HepG2 (cell line): ENCODE data around the gene ENPP1.

Experiments used
- CBX1 ChIP-seq: IDR thresholded peaks from one replicate; pipeline ENCODE4 v1.6.1; 2016; ENCODE audit warnings: antibody characterized with exemption, low read depth
- POLR2A ChIP-seq, 2 experiments: IDR thresholded peaks; 2 replicates each; pipeline ENCODE4 v1.6.1; 2011; ENCODE audit warnings: low read depth in 2 of 2, low read length in 2 of 2, mild to moderate bottlenecking in 1 of 2, moderate library complexity in 1 of 2; ENCODE audit not compliant: insufficient read depth in 1 of 2
- TF ChIP-seq, protein P1 (sequence below): sonication (generic); formaldehyde crosslinking; IDR thresholded peaks from 2 replicates; pipeline ENCODE4 v1.5.0; 2020; ENCODE audit warnings: mild to moderate bottlenecking, missing genetic modification reagents, moderate library complexity

DNA sequence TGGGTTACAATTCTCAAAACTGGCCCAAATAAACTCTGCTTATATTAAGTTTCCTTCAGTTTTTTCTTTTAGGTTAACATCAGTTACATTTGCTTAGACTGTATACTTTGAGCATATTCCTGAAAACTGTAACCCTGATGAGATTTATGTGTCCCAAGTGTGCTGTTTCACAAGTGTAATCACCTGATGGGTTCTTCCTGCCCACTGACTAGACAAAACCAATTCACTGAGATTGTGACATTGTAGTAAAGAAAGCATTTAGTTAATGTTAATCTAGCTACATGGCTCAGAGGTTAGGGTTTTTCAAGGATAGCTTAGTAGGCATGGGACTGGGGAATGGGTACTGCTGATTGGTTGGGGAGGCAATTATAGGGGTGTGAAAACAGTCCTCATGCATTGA is 89.8 kb downstream of the ENPP1 start:
- TF ChIP-seq, protein P1, sequence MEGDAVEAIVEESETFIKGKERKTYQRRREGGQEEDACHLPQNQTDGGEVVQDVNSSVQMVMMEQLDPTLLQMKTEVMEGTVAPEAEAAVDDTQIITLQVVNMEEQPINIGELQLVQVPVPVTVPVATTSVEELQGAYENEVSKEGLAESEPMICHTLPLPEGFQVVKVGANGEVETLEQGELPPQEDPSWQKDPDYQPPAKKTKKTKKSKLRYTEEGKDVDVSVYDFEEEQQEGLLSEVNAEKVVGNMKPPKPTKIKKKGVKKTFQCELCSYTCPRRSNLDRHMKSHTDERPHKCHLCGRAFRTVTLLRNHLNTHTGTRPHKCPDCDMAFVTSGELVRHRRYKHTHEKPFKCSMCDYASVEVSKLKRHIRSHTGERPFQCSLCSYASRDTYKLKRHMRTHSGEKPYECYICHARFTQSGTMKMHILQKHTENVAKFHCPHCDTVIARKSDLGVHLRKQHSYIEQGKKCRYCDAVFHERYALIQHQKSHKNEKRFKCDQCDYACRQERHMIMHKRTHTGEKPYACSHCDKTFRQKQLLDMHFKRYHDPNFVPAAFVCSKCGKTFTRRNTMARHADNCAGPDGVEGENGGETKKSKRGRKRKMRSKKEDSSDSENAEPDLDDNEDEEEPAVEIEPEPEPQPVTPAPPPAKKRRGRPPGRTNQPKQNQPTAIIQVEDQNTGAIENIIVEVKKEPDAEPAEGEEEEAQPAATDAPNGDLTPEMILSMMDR (CRISPR knock-in tag) = no peak
- TF ChIP-seq CBX1 (no peak), POLR2A (IDR thresholded peaks at IDR 0.05; ENCODE audit: insufficient read depth in 1 of 2, low read depth in 2 of 2, low read length in 2 of 2) (no peak)
